ENCODE data around the gene ASNSD1.
"Not testable (repeated sequence)": the region's sequence is repeated elsewhere in the genome, so short reads cannot be mapped to it uniquely, and the experiment has no call there.

ASNSD1 gene

GRCh38 chr2:189700681-189701080, 39.4 kb downstream of the ASNSD1 start:
- Histone ChIP-seq H3K4me1 (ENCODE audit: low read length) (no peaks in the 10 kb centered on the region), H2AFZ (ENCODE audit: low read depth, low read length) (no peak overlapping the region), H3K27ac (ENCODE audit: low read length) (no peak overlapping the region), H3K4me3 (ENCODE audit: low read length) (no peak overlapping the region), H3K4me2 (ENCODE audit: low read length) (no peak overlapping the region), H3K9me3 (ENCODE audit: insufficient read depth, low read length) (no peaks in the 10 kb centered on the region), H3K9ac (ENCODE audit: low read length) (no peak overlapping the region), H3K36me3 (replicated peaks; ENCODE audit: low read depth, low read length) (no peaks in the 10 kb centered on the region), H3K79me2 (ENCODE audit: low read length) (no peaks in the 10 kb centered on the region), H4K20me1 (ENCODE audit: insufficient read depth, low read length) (no peaks in the 10 kb centered on the region), H3K27me3 (ENCODE audit: low read depth, low read length) (no peaks in the 10 kb centered on the region)
- TF ChIP-seq EZH2phosphoT487 (IDR thresholded peaks at IDR 0.05; ENCODE audit: low read depth) (no peak), CTCF (IDR thresholded peaks at IDR 0.05; ENCODE audit: low read depth, low read length) (no peak)

- Histone ChIP-seq H3K4me3 (ENCODE audit: low read length) (no peak overlapping the region), H2AFZ (ENCODE audit: low read depth, low read length) (no peak overlapping the region), H3K4me2 (ENCODE audit: low read length) (no peak overlapping the region), H3K79me2 (ENCODE audit: low read length) (no peaks in the 10 kb centered on the region), H4K20me1 (ENCODE audit: insufficient read depth, low read length) (no peaks in the 10 kb centered on the region), H3K9ac (ENCODE audit: low read length) (no peak overlapping the region), H3K9me3 (ENCODE audit: insufficient read depth, low read length) (no peaks in the 10 kb centered on the region), H3K36me3 (replicated peaks; ENCODE audit: low read depth, low read length) (no peaks in the 10 kb centered on the region), H3K27ac (ENCODE audit: low read length) (no peak overlapping the region), H3K4me1 (ENCODE audit: low read length) (no peaks in the 10 kb centered on the region), H3K27me3 (ENCODE audit: low read depth, low read length) (no peaks in the 10 kb centered on the region)
- TF ChIP-seq CTCF (IDR thresholded peaks at IDR 0.05; ENCODE audit: low read depth, low read length) (no peak), EZH2phosphoT487 (IDR thresholded peaks at IDR 0.05; ENCODE audit: low read depth) (no peak)
Observed at GRCh38 chr2:189702071-189702470, 40.8 kb downstream of the ASNSD1 start.

GRCh38 chr2:189709501-189710221, 48.4 kb downstream of the ASNSD1 start:
- TF ChIP-seq EZH2phosphoT487 (IDR thresholded peaks at IDR 0.05; ENCODE audit: low read depth) (no peak), CTCF (IDR thresholded peaks at IDR 0.05; ENCODE audit: low read depth, low read length) (no peak)
- Histone ChIP-seq H3K36me3 (replicated peaks; ENCODE audit: low read depth, low read length) (no peaks in the 10 kb centered on the region), H3K27me3 (ENCODE audit: low read depth, low read length) (no peaks in the 10 kb centered on the region), H3K27ac (ENCODE audit: low read length) (no peak overlapping the region), H3K4me1 (ENCODE audit: low read length) (no peaks in the 10 kb centered on the region), H3K79me2 (ENCODE audit: low read length) (no peaks in the 10 kb centered on the region), H3K9me3 (ENCODE audit: insufficient read depth, low read length) (no peaks in the 10 kb centered on the region), H2AFZ (ENCODE audit: low read depth, low read length) (no peak overlapping the region), H4K20me1 (ENCODE audit: insufficient read depth, low read length) (no peaks in the 10 kb centered on the region), H3K9ac (ENCODE audit: low read length) (no peak overlapping the region), H3K4me2 (ENCODE audit: low read length) (no peak overlapping the region), H3K4me3 (ENCODE audit: low read length) (no peak overlapping the region)

GRCh38 chr2:189717593-189717992, 56.3 kb downstream of the ASNSD1 start:
- not testable (repeated sequence) for H3K27me3 ChIP-seq (ENCODE audit: low read depth, low read length); H3K79me2 ChIP-seq (ENCODE audit: low read length); H3K9me3 ChIP-seq (ENCODE audit: insufficient read depth, low read length); H3K4me3 ChIP-seq (ENCODE audit: low read length); H4K20me1 ChIP-seq (ENCODE audit: insufficient read depth, low read length); H3K36me3 ChIP-seq (replicated peaks; ENCODE audit: low read depth, low read length); H2AFZ ChIP-seq (ENCODE audit: low read depth, low read length); H3K9ac ChIP-seq (ENCODE audit: low read length); H3K4me1 ChIP-seq (ENCODE audit: low read length); H3K4me2 ChIP-seq (ENCODE audit: low read length); H3K27ac ChIP-seq (ENCODE audit: low read length)
